ENCODE measurements around the gene GFI1B. TPM values are rescaled to one million over a fixed set of nuclear protein-coding genes. Genes with fewer than 3 reads are reported as not detected.

Gene GFI1B
- polyA plus RNA-seq, 1 experiment, result 0.16 TPM

DNA sequence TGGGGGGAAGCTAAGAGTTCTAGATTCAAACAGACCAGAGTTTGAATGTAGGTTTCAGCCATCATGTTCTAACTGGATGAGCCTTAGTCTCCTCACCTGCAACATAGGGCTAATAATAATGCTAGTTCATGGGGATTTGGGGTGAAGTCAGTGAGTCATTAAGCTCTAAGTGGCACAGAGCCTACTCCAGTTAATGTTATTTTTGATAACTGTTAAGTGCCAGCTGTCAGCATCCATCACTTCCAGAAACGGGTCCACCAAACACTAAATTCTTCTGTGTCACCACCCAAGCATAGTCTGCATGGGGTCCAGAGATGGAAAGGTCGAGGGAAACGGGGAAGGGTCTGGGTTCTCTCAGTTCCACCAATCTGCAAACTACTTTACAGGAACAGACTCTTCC, 32.3 kb upstream of the GFI1B start:
- DNase-seq (ENCODE audit: low read depth, low spot score), result no peak
- TF ChIP-seq, protein P1, sequence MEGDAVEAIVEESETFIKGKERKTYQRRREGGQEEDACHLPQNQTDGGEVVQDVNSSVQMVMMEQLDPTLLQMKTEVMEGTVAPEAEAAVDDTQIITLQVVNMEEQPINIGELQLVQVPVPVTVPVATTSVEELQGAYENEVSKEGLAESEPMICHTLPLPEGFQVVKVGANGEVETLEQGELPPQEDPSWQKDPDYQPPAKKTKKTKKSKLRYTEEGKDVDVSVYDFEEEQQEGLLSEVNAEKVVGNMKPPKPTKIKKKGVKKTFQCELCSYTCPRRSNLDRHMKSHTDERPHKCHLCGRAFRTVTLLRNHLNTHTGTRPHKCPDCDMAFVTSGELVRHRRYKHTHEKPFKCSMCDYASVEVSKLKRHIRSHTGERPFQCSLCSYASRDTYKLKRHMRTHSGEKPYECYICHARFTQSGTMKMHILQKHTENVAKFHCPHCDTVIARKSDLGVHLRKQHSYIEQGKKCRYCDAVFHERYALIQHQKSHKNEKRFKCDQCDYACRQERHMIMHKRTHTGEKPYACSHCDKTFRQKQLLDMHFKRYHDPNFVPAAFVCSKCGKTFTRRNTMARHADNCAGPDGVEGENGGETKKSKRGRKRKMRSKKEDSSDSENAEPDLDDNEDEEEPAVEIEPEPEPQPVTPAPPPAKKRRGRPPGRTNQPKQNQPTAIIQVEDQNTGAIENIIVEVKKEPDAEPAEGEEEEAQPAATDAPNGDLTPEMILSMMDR (IDR thresholded peaks at IDR 0.05; ENCODE audit: low read depth, low read length), result no peak
- Histone ChIP-seq H3K27ac (ENCODE audit: low read depth, low read length) (no peak overlapping the region), H3K4me3 (ENCODE audit: low read depth, low read length) (no peak overlapping the region), H3K27me3 (ENCODE audit: control insufficient read depth, insufficient read depth, low read length) (no peaks in the 10 kb centered on the region), H3K9me3 (ENCODE audit: control insufficient read depth, insufficient read depth, low read length) (peaks cover 8% of the 10 kb centered on the region; the same call in 1 of the 2 replicates)
- POLR2A ChIA-PET, result interaction anchor here (0.8 to 1.5 kb wide), 2 partner anchors 15 to 31 kb away, joined by 3 to 5 read pairs; no protein-coding TSS in a partner anchor
- CTCF ChIA-PET, result interaction anchor here (2.8 kb wide), 1 partner anchor 76 kb away, joined by 16 read pairs; no protein-coding TSS in a partner anchor

DNA sequence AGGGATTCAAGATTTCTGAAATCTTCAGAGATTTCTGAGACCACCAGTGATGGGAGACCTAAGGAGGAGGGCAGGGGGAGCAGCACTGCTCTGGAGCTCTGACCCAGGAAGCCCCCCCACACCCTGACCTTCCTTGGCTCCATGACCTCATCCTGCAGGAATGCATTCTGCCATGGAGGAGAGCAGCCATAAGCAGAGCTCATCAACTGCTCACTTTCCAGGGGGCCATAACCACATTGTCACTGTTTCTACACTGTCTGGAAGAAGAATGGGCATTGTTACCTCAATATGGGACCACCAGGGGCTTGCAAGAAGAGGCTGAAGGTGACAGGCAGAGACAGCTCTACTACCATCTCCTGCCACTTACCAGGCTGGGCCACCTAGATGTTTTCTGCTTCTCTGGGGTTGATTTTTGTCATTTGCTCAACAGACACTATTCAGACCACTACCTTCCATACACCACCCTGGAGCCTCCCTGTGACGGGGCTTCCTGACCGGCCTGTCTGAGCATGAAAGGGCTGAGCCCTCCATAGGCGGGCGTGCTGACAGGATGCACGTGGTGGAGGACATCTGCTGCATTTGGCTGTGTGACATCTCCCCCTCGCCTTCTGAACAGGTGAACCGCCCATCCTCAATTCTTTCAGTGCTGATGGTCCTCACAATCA, 31.7 kb upstream of the GFI1B start:
- POLR2A ChIA-PET, result interaction anchor here (0.8 to 1.5 kb wide), 2 partner anchors 16 to 32 kb away, joined by 3 to 5 read pairs; no protein-coding TSS in a partner anchor
- TF ChIP-seq, protein P1 (IDR thresholded peaks at IDR 0.05; ENCODE audit: low read depth, low read length), result no peak
- CTCF ChIA-PET, result interaction anchor here (0.6 to 2.8 kb wide), 6 partner anchors 20 to 90 kb away, joined by 3 to 16 read pairs (median 6); partner anchors contain the start of gene GFI1B
- Histone ChIP-seq H3K9me3 (ENCODE audit: control insufficient read depth, insufficient read depth, low read length) (peaks cover 8% of the 10 kb centered on the region; the same call in 1 of the 2 replicates), H3K27me3 (ENCODE audit: control insufficient read depth, insufficient read depth, low read length) (no peaks in the 10 kb centered on the region), H3K4me3 (ENCODE audit: low read depth, low read length) (no peak overlapping the region), H3K27ac (ENCODE audit: low read depth, low read length) (no peak overlapping the region)
- no peak for DNase-seq (ENCODE audit: low read depth, low spot score)

DNA sequence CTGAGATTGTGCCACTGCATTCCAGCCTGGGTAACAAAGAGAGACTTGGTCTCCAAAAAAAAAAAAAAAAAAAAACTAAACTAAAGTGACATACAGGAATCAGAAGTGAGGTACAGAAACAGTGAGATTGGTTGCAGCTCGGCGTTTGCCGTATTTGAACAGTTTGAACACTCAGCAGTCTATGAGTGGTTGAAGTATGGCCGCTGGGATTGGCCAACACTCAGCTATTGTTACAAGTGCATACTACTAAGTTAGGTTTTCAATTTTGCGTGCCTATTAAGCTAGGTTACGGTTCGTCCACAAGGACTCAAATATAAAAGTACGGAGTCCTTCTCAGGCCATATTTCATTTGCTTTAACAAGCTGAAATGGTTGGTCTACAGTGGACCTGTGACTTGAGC, 30.7 kb upstream of the GFI1B start:
- Histone ChIP-seq H3K9me3 (ENCODE audit: control insufficient read depth, insufficient read depth, low read length) (peaks cover 8% of the 10 kb centered on the region; the same call in 1 of the 2 replicates), H3K27me3 (ENCODE audit: control insufficient read depth, insufficient read depth, low read length) (no peaks in the 10 kb centered on the region), H3K27ac (ENCODE audit: low read depth, low read length) (no peak overlapping the region), H3K4me3 (ENCODE audit: low read depth, low read length) (no peak overlapping the region)
- TF ChIP-seq, protein P1 (IDR thresholded peaks at IDR 0.05; ENCODE audit: low read depth, low read length), result no peak
- POLR2A ChIA-PET, result no interaction called here
- CTCF ChIA-PET, result interaction anchor here (0.9 kb wide), 2 partner anchors 30 to 46 kb away, joined by 3 to 4 read pairs; partner anchors contain the start of gene GFI1B
- no peak for DNase-seq (ENCODE audit: low read depth, low spot score)

DNA sequence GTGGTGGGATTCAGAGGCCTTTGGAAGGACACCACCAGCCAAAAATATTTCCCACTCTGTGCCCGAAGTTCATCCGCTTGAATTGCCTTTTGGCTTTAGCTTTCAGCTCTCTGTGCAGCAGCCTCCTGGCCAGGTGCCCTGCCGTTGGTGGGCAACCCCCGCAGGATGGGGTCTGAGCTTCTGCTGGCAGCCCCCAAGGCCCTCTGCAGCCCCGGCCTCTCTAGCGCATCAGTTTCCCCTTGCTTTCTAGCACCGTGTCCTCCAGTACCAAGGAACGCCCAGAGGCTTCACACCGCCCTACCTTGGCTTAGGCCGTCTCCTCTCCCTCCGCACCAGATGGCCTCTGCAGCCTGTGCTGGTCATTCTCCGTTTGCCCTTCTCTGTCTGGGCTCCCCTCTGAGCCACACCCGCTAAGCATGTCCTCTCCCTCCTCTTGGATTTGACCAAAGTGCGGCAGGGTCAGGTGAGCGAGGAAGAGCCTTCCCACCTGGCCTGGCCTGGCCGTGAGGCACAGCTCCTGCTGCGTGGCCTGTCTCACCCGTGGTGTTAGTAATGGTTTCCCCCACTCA, 29.9 kb upstream of the GFI1B start:
- H3K4me3 ChIP-seq (ENCODE audit: low read depth, low read length), result no peak overlapping the region
- ChIA-PET POLR2A (no interaction called here), CTCF (interaction anchor here (0.9 kb wide), 1 partner anchor 47 kb away, joined by 4 read pairs; no protein-coding TSS in a partner anchor)

More for the DNA sequence above, 29.9 kb upstream of the GFI1B start:
- TF ChIP-seq, protein P1 (IDR thresholded peaks at IDR 0.05; ENCODE audit: low read depth, low read length), result no peak
- H3K9me3 ChIP-seq (ENCODE audit: control insufficient read depth, insufficient read depth, low read length), result peaks cover 8% of the 10 kb centered on the region; the same call in 1 of the 2 replicates
- H3K27me3 ChIP-seq (ENCODE audit: control insufficient read depth, insufficient read depth, low read length), result no peaks in the 10 kb centered on the region
- DNase-seq (ENCODE audit: low read depth, low spot score), result no peak
- no peak overlapping the region for H3K27ac ChIP-seq (ENCODE audit: low read depth, low read length)
